Measurements from ENCODE around the gene TENT5A.
"Not testable (repeated sequence)": the region's sequence is repeated elsewhere in the genome, so short reads cannot be mapped to it uniquely, and the experiment has no call there.

Gene TENT5A

DNA sequence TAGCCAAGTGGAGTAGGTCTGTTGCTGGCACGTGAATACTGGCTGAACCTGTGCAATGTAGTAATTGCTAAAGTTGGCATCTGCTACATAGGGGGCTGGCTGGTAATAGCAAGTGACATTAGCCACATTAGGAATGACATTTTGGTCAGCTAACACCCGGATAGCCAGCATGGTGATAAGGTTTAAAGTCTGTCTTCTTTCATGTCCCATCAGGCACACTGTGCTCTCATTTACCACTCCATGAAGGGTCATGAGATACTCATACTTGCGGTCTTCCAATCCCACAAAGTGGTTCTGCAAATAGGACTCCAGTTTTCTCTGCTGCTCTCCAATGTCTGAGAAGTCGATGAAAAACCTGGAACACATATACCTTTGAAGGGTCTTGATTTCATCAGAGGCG is 2.8 kb downstream of the TENT5A start:
- no peak for DNase-seq

DNA sequence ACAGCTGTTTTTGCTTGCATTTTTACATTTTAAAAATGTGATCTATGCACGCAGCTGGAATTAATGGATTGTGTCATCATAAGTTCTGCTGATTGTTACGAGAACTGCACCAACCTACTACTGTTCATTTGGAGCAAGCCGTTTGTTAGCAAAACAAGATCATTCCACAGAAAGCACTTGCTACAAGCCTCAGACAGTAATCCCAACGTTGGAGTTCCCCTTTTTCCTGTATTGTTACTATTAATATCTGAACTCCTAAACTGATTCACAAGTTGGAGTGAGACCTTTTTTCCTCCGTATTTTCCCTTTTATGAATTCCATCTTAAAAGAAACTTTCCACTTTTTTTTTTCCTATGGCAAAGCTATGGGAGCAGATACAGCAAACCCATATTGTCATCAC is 3.5 kb downstream of the TENT5A start:
- no peak for DNase-seq

DNA sequence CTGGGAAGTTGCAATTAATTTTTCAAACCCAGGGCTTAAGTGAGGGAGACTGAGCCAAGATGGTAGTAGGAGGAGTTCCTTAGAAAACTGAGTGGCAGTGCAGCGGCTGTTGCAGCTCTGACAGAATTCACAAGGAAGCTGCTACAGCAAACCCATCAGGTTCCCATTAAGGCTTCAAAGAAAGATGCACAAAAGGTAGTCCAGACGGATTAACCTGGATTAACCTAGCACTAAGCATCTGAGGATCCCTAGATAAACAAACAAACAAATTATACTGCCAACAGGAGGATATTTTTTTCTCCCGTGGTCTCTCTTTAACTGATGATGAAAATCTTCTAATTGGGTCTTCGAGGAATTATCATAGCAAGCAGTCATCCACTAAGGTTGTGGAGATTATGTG is 5.2 kb downstream of the TENT5A start:
- no peak for DNase-seq

DNA sequence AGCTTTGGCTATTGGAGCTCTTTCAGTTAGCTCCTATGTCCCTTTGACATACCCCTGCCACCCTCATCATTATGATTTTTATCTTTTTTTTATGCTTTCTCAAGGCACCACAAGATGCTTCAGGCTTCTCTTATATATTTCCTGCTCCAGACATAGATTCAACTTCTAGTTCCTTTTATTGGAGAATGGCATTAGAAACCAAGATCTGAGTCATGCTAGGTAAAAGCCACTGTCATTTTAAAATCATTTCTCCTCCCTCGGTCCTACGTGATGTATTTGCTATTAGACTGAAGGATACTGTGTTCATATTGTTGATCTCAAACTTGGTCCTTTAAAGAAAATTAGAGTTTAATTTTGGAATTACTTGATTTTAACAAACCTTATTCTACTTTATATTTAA is 8.3 kb downstream of the TENT5A start:
- no peak for DNase-seq

DNA sequence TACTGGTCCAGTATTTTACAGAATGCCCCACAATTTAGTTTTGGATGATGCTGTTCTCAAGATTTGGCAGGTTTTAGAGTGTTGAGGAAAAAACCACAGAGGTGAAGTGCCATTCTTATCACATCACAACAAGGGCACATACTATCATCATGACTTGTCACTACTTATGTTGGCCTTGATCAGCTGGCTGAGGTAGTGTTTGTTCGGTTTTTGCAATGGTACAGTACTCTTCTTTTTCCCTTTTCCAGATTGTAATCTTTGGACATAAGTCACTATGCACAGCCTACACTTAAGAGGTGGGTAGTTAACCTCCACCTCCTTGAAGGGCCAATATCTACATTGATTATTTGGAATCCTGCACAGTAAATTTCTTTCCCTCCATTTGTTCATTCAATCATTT is 8.8 kb downstream of the TENT5A start:
- DNase-seq, result no peak

DNA sequence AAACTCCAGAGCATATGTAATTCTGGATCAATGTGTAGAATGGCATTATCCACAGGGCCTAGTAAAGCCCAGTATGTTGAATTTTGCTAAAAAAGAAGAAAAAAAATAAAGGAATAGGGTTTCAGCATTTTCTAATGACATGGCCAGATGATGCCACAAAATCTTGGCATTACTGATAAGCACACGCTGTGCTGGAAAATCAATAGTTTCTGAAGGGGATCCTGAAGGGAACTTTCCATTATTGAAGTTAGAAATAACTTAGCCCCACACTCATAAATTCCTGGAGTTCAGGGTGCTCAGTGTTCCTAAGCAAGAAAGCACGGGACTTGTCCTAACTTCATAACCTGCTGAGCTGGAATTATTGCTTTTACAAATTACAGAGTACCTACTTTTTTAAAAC is 10.8 kb downstream of the TENT5A start:
- no peak for DNase-seq

DNA sequence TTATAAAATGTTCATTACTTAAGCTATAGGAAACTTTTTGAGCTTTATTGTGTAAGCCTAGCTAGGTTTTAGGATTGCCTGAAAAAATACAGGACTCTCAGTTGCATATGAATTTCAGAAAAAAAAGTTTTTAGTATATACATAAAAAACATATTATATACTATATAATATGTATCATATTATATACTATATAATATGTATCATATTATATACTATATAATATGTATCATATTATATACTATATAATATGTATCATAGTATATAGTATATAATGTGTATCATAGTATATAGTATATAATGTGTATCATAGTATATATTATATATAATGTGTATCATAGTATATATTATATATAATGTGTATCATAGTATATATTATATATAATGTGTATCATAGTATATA is 11.9 kb downstream of the TENT5A start:
- not testable (repeated sequence) for DNase-seq

DNA sequence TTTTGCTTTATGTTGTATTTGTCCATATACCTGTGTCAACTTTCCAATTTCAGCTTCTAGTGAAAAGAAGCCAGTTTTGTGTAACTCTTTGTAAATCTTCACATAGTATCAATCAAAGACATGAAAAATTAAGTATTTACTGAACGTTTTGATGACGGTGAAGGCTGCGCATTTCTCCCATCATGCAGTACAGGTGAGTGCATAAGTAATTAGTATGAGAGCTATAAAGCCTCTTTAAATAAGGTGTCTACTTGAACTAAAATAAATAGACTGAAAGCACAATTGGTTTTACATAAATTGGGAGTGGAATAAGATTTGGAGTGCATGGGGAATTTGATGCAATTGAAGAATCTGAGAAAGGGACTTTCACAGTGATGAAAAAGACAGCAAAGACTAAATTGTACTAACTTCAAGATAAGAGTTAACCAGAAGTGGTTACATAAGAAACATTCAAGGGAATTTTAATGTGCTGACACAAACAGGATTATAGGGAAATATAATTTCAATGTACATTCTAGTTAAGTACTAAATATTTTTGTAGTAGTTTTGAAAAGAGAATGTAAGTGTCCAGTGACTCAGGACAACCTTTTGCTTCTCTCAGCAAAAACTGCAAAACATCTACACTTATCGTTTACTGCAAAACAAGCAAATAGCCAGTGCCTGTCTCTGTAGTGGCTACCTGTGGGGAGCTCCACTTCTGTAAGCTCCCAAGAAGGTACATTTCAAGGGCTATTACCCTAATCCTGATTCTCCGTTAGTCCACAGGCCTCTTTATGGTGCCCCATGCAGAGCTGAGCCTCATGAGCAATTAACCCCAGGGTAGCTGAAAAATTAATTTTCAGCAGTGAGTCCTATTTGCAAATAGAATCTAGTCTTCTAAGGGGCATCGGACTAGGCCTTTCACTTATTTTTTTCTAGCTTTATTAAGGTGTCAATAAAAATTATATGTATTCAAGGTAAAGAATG is 13.0 kb downstream of the TENT5A start:
- DNase-seq, result no peak

DNA sequence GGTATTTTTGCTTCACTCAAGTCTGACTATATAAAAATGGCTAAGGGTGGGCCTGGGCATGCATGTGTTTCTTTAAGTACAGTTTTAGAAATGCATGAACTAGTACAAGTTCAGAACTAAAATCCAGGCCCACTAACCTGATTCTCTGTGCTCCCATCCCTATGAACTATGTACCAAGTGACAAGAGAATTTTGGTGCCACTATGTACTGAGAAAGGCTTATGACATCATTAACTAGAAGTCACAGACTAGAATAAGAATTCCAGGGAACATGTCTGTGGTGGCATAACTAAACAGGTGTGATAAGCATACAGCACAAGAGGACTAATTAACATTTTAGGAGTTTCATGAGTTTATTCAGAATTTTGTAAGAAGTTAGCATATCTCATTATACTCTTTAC is 16.1 kb downstream of the TENT5A start:
- DNase-seq, result no peak

DNA sequence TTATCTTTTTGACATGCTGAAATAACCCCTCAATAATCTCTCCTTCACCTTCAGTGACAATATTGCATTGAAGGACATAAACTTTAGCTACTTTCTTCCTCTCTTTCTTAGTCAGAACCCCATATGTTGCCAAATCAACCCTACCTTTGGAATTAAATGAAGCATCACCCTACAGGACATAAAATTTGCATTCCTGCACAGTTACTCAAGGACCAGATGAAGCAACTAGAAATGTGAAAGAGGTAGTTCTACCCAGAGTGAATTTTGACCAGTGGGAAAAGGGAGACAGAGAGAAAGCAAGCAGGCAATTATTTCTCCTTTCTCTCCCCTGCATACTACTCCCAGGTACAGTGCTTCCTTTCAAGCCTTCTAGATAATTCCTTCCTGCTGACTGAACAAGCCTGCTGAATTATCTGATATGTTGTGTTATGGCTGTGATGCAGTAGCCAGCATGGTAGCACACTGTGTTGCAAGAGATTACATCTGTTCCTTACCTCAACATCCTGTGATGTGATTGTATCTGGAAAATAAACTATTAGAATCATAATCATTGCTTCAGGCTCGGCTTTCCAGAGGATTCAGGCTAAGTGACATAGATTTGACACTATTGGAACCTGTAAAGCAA is 16.6 kb downstream of the TENT5A start:
- no peak for DNase-seq

DNA sequence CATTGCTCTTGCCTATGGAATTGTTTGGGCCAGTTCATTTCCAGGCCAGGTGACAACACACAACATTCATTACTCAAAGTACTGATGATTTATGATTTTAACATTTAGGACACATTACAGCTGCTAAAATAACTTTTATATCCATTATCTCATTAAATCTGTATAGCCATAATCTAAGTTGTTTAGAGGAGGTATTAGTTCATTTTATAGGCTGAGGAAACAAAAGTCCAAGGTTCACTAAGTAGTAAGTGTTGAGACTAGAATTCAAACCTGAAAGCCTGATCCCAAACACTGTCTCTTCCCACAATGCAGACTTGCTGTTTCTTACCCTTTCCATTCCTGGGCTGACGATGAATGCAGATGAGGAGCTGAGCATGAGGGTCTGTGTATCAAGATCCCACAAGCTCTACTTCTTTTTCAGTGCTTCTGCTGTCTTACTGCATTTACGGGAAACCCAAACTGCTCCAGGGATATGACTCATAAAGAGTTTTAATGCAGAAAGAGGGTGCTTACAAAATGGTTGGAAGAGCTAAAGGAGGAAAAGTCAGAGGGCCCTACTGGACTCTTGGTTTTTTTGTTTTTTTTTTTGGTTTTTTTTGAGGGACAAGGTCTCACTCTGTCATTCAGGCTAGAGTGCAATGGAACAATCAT is 17.9 kb downstream of the TENT5A start:
- no peak for DNase-seq

DNA sequence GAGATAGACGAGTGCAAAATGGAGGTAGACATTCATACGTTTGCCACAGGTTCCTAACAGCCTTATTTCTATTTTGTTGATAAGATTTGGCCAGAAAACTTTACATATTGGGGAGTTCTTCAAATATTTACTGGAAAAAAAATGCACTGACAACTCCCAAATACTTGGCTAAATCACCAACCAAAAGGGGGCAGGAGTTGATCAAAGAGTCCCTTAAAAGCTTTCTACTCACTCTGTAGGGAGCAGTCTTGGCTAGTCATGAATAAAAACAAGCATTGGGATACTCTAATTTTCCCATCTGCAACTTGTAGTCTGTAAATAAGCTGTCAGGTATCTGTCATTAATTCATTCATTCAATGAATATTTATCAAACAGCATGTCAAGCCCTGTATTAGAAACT is 18.4 kb downstream of the TENT5A start:
- no peak for DNase-seq

DNA sequence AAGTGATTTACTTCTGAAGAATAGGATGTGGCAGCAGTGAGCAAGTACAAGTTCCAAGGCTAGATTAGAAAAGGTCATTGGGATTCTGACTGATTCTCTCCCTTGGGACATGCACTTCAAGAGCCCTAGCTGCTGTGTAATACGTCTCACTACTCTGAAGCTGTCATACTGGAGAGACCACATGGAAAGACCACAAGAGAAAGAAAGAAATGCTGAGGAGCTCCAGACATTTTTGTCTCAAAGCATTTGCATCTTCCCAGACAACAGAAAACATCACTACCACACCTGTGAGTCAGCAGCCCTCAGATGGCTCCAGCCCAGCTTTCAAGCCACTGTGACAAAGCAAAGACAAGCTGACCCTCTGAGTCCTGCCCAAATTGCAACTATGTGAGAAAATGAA is 20.7 kb downstream of the TENT5A start:
- no peak for DNase-seq

DNA sequence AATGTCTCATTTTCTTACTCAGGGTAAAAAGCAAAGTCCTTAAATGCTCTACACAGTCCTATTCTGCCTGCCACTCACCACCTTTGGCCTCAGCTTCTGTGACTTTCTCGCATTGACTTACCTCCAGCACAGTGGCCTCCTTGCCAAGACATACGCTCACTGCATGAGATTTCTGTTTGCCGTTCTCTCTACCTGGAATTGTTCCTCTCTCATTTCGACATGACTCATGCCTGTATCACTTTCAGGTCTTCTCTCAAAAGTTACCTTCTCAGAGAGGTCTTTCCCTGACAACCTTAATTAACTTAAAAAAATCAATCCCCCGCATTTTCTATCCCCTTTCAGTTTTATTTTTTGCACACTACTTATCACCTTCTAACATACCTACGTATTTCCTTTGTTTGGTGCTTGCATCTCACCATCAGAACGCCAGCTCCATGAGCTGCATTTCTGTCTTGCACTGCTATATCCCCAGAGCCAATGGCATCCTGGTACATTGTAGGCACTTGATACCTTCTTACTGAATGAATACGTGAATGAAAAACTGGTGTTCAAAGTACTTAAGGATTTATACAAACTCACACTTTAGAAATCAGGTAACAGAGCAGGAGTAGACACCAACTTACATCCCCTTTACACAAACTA is 24.5 kb downstream of the TENT5A start:
- DNase-seq, result no peak

DNA sequence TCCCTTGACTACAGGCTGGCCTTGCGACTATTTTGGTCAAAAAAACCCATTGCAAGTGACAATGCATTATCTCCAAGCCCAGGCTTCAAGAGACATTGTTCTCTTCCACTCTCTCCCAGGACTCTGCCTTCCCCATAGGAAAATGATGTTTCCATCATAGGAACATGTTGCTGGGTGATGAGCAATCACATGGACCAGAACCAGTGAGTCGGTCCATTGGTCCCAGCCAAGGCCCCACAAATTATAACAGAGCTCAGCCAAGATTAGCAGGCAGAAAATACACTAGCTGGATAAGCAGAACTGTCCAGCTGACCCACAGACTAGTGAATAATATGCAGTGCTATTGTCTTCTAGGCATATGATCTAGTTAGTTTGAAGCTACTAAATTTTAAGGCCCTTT is 27.4 kb downstream of the TENT5A start:
- no peak for DNase-seq

DNA sequence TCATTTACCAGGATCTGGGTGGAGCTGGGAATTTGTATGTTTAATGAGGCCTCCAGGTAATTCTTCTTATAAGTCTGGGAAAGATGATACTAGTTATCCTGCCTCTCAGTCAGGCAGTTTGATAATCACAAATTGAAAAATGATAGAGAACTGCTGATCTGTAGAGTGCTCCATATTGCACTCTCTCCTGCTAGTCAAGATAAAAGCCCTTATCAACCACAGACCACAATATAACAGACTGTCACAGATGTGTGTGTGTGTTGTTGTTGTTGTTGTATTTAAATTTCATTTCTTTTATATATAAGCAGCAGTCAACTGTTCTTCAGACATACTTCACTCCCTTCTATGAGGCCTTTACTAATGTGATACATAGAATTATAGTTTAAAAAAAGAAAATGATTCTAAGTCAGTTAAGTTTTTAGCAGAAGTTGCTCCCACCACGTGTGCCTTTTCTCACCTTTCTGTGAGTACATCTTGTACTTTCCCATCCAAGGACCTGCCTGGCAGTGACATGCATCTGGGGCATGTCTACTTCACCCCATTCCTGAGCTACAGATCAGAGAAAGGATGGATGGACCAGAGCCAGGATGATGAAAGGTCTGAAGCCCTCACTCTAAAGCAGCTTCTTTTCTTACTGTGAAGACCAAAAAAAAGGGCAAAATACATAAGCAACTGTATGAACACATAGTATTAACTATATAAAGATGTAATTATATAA is 29.8 kb downstream of the TENT5A start:
- no peak for DNase-seq

DNA sequence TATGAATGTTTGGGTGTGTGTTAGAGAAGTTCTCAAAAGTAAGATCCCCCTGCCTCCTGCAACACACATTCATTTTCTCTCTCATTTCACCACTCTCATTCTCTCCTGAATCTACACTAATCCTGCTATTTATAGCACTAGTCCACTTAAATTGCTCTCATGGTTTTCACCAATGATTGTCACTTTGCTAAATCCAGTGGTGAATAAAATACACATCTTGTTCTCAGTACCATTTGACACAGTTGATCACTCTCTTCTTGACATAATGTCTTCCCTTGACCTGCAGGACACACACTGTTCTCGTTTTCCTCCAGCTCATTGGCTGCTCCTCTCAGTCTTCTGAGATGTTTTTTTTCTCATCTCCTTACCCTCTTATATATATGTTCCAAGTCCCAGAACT is 32.1 kb downstream of the TENT5A start:
- no peak for DNase-seq

DNA sequence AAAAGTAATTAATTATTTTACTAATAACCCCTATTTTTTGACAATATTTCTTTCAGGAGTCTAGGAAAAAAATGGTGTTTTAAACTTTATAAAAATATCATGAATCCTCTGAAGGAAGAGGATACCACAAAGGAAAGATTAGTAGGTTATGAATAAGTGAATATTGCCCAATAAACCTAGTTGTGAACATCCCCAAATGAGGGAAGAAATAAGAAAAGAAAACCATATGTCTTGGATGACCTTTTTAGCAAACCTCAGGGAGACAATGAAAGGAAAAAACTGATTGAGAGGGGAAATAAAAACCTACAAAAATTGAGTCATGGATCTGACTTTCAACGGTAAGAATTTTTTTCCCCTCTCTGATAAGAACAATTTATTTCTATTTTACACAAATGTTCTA is 34.4 kb downstream of the TENT5A start:
- no peak for DNase-seq

DNA sequence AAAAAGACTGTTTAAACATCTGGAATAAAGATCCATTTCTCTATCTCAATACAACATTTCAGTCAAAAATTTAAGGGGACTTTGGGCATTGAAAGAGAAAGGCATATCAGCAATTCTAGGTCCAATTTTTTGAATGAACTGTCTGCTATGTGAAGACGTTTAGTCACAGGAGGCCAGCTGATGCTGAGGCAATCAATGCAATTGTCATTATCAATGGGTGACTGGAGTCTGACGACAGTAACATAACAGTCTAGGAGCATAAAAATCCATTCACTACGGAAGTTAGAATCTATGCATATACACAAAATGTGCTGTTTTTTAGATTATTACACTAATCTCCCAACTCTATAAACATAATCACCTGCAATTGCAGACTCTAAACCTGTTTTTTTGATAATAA is 37.8 kb downstream of the TENT5A start:
- no peak for DNase-seq

DNA sequence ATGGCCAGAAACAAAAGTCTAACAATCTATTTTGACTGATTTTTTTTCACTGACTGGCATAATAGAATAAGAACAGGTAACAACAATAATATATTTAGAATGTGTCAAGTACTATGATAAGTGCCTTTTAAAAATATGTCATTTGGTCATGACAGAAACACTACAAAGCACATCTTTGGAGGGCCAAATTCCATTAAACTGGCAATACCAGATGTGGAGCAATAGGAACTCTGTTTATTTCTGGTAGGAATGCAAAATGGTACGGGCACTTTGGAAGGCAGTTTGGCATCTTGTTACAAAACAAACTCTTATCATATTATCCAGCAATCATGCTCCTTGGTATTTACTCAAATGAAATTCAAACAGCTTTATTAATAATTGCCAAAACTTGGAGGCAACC is 39.3 kb downstream of the TENT5A start:
- DNase-seq, result no peak

DNA sequence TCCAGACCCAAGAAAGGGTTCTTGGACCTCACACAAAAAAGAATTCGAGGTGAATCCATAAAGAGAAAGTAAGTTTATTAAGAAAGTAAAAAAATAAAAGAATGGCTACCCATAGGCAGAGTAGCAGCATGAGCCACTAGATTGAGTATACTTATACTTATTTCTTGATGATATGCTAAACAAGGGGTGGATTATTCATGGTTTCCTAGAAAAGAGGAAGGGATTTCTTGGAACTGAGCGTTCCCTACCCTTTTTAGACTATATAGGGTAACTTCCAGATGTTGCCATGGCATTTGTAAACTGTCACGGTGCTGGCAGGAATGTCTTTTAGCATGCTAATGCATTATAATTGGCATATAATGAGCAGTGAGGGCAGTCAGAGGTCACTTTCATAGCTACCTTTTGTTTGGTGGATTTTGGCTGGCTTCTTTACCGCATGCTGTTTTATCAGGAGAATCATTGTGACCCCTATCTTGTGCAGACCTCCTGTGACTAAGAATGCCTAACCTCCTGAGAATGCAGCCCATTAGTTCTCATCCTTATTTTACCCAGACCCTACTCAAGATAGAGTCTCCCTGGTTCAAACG is 44.3 kb downstream of the TENT5A start:
- no peak for DNase-seq

DNA sequence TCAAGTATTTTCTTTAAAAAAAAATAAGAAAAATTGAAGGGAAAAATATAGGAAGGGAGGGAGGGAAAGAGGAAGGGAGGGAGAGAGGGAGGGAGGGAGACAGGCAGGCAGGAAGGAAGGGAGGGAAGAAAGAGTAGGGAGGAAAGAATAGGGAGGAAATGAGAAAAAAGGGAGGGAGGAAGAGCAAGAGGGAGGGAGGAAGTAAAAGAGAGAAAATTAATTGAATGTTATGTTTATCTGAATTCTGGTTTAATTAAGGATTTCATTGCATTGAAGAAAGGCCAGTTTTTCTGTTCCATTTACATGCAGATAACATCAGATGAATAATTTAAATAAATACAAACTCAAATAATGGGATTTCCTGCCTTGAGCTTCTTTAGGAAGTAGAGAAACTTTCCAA is 47.8 kb downstream of the TENT5A start:
- DNase-seq, result no peak
